Measurements from ENCODE around the gene CTSO.

The CTSO gene

GRCh38 chr4:155953151-155954117 lies at the start of gene CTSO:
Gene CTSO, minus strand, starts transcription at chr4:155953866. Its CDS starts 19 bp downstream, at chr4:155953847.
- no peak for DNase-seq (ENCODE audit: insufficient read length, low spot score)
- FAIRE-seq, result peak; percentile 60
- TF ChIP-seq CTCF (IDR thresholded peaks at IDR 0.05; ENCODE audit: insufficient read depth, missing control alignments), result peak; percentile 49

- DNase-seq (ENCODE audit: insufficient read length, low spot score), result no peak
- no peak for TF ChIP-seq CTCF (IDR thresholded peaks at IDR 0.05; ENCODE audit: insufficient read depth, missing control alignments)
- no peak for FAIRE-seq
Measured at GRCh38 chr4:156000491-156000890, 46.8 kb upstream of the CTSO start.

GRCh38 chr4:155999725-156000124 lies 46.1 kb upstream of the CTSO start:
- no peak for TF ChIP-seq CTCF (IDR thresholded peaks at IDR 0.05; ENCODE audit: insufficient read depth, missing control alignments)
- FAIRE-seq (no peak), DNase-seq (ENCODE audit: insufficient read length, low spot score) (no peak)

GRCh38 chr4:155995069-155995468 lies 41.4 kb upstream of the CTSO start:
- FAIRE-seq (no peak), DNase-seq (ENCODE audit: insufficient read length, low spot score) (no peak)
- TF ChIP-seq CTCF (IDR thresholded peaks at IDR 0.05; ENCODE audit: insufficient read depth, missing control alignments), result no peak

GRCh38 chr4:155984106-155984797 lies 30.6 kb upstream of the CTSO start:
- DNase-seq (ENCODE audit: insufficient read length, low spot score) (no peak), FAIRE-seq (no peak)
- TF ChIP-seq CTCF (IDR thresholded peaks at IDR 0.05; ENCODE audit: insufficient read depth, missing control alignments), result no peak

- no peak for FAIRE-seq
- no peak for DNase-seq (ENCODE audit: insufficient read length, low spot score)
- TF ChIP-seq CTCF (IDR thresholded peaks at IDR 0.05; ENCODE audit: insufficient read depth, missing control alignments), result no peak
Measured at GRCh38 chr4:155982736-155983385, 29.2 kb upstream of the CTSO start.
